HCT116 (cell line): ENCODE results near the gene SPSB1.

Experiments
- CEBPB ChIP-seq: IDR thresholded peaks from 2 replicates; pipeline ENCODE4 v1.6.1; 2012; ENCODE audit warnings: low read depth
- EGR1 ChIP-seq: IDR thresholded peaks from 2 replicates; pipeline ENCODE4 v1.6.1; 2012; ENCODE audit warnings: low read depth
- EZH2 ChIP-seq: fragments of 200-600 bp; sonication (generic); IDR thresholded peaks from 2 replicates; pipeline ENCODE4 v1.6.1; 2017; ENCODE audit warnings: antibody characterized with exemption, mixed run types
- FOSL1 ChIP-seq: IDR thresholded peaks from 2 replicates; pipeline ENCODE4 v1.6.1; 2012; ENCODE audit warnings: low read depth
- JUND ChIP-seq: IDR thresholded peaks from 2 replicates; pipeline ENCODE4 v1.6.1; 2012
- POLR2A ChIP-seq: IDR thresholded peaks from 2 replicates; pipeline ENCODE4 v1.7.0; 2011; ENCODE audit warnings: borderline replicate concordance; ENCODE audit not compliant: insufficient read depth, insufficient read length; ENCODE audit errors: extremely low read depth
- POLR2AphosphoS5 ChIP-seq: IDR thresholded peaks from 2 replicates; pipeline ENCODE4 v1.6.1; 2011; ENCODE audit warnings: mild to moderate bottlenecking, low read depth, low read length, moderate library complexity
- SIN3A ChIP-seq: IDR thresholded peaks from 2 replicates; pipeline ENCODE4 v1.6.1; 2012; ENCODE audit warnings: low read depth
- SRF ChIP-seq: IDR thresholded peaks from 2 replicates; pipeline ENCODE4 v1.6.1; 2012; ENCODE audit warnings: low read depth
- TF ChIP-seq, protein P1 (sequence below): IDR thresholded peaks from 2 replicates; pipeline ENCODE4 v1.6.1; 2011; ENCODE audit warnings: mild to moderate bottlenecking, low read length, moderate library complexity; ENCODE audit not compliant: insufficient replicate concordance; ENCODE audit errors: extremely low read depth
- TF ChIP-seq, protein P2 (sequence below), 3 experiments: fragments of 200-600 bp in 1 of 3; sonication (generic) in 1 of 3; IDR thresholded peaks in 2 of 3; conservative IDR thresholded peaks in 1 of 3; 2 replicates each; pipeline ENCODE4 v1.5.1; 2012 to 2017; ENCODE audit warnings: low read depth in 2 of 3, low read length in 2 of 3, antibody characterized with exemption in 1 of 3, borderline replicate concordance in 1 of 3, control low read depth in 1 of 3, mild to moderate bottlenecking in 1 of 3, mixed read lengths in 1 of 3, mixed run types in 1 of 3, moderate library complexity in 1 of 3; ENCODE audit not compliant: insufficient read depth in 1 of 3

DNA sequence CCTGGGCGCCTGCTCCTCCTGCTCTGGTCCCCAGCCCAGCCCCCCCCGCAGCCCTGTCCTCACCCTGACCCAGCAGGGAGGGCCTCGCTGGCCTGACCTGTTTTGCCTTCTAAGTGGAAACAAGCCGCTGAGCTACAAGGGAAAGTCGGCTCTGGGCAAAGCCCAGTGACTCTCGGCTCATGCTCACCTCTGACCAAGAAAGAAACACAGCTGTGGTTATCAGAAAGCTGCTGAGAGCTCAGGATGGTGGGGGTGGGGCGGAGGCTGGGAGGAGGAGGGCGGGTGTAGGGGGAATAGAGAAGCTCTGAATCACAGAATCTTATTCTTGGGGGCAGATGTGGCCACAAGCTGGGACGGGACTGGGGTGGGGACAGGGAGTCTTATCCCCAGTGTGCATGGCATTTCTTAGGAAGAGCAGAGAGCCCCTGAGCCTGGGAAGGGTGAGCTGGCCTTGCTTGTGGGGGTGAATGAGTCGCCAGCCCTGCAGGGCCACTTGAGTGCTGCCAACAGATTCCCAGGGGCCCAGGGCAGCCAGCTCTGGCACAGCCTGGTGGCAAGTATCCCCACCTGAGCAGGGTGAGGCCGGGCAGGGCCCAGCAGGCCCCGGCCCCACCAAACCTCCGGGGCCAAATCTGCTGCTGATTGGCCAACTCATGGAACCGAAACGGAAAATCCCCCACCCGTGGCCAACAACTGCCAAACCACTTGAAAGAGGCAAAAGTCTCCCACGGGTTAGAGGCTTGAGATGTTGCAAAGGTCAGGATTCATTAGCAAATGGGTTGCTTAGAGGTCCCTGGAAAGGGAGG, 120.6 kb downstream of the SPSB1 start:
- TF ChIP-seq POLR2AphosphoS5, result no peak
- TF ChIP-seq SIN3A, result no peak
- TF ChIP-seq, protein P1, sequence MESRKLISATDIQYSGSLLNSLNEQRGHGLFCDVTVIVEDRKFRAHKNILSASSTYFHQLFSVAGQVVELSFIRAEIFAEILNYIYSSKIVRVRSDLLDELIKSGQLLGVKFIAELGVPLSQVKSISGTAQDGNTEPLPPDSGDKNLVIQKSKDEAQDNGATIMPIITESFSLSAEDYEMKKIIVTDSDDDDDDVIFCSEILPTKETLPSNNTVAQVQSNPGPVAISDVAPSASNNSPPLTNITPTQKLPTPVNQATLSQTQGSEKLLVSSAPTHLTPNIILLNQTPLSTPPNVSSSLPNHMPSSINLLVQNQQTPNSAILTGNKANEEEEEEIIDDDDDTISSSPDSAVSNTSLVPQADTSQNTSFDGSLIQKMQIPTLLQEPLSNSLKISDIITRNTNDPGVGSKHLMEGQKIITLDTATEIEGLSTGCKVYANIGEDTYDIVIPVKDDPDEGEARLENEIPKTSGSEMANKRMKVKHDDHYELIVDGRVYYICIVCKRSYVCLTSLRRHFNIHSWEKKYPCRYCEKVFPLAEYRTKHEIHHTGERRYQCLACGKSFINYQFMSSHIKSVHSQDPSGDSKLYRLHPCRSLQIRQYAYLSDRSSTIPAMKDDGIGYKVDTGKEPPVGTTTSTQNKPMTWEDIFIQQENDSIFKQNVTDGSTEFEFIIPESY, result no peak
- TF ChIP-seq, protein P2, sequence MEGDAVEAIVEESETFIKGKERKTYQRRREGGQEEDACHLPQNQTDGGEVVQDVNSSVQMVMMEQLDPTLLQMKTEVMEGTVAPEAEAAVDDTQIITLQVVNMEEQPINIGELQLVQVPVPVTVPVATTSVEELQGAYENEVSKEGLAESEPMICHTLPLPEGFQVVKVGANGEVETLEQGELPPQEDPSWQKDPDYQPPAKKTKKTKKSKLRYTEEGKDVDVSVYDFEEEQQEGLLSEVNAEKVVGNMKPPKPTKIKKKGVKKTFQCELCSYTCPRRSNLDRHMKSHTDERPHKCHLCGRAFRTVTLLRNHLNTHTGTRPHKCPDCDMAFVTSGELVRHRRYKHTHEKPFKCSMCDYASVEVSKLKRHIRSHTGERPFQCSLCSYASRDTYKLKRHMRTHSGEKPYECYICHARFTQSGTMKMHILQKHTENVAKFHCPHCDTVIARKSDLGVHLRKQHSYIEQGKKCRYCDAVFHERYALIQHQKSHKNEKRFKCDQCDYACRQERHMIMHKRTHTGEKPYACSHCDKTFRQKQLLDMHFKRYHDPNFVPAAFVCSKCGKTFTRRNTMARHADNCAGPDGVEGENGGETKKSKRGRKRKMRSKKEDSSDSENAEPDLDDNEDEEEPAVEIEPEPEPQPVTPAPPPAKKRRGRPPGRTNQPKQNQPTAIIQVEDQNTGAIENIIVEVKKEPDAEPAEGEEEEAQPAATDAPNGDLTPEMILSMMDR (IDR thresholded peaks at IDR 0.05 in 2 of 3, conservative IDR thresholded peaks at IDR 0.05 in 1 of 3; ENCODE audit: borderline replicate concordance in 1 of 3, insufficient read depth in 1 of 3, low read depth in 2 of 3, low read length in 2 of 3), result no peak; a peak in 1 of 6 replicates
- TF ChIP-seq FOSL1, result no peak
- no peak for TF ChIP-seq EZH2
- TF ChIP-seq EGR1, result no peak
- no peak for TF ChIP-seq SRF
- no peak for TF ChIP-seq CEBPB
- TF ChIP-seq JUND, result no peak
- no peak for TF ChIP-seq POLR2A
